GM12891 (cell line): Measurements from ENCODE around the gene DYNC1LI1.

Experiments
- PAX5 ChIP-seq: IDR thresholded peaks from 2 replicates; pipeline ENCODE4 v1.6.1; 2011; ENCODE audit warnings: low read length, moderate library complexity, mild to moderate bottlenecking; ENCODE audit not compliant: insufficient read depth, severe bottlenecking
- POLR2A ChIP-seq: IDR thresholded peaks from 2 replicates; pipeline ENCODE4 v1.6.1; 2011; ENCODE audit warnings: low read depth, low read length, control low read depth
- POLR2AphosphoS5 ChIP-seq: IDR thresholded peaks from 2 replicates; pipeline ENCODE4 v1.6.1; 2011; ENCODE audit warnings: low read depth, low read length, control low read depth
- SPI1 ChIP-seq: IDR thresholded peaks from 2 replicates; pipeline ENCODE4 v1.6.1; 2011; ENCODE audit warnings: low read depth, low read length, control low read depth
- TAF1 ChIP-seq: IDR thresholded peaks from 2 replicates; pipeline ENCODE4 v1.6.1; 2011; ENCODE audit warnings: low read depth, low read length, control low read depth

DNA sequence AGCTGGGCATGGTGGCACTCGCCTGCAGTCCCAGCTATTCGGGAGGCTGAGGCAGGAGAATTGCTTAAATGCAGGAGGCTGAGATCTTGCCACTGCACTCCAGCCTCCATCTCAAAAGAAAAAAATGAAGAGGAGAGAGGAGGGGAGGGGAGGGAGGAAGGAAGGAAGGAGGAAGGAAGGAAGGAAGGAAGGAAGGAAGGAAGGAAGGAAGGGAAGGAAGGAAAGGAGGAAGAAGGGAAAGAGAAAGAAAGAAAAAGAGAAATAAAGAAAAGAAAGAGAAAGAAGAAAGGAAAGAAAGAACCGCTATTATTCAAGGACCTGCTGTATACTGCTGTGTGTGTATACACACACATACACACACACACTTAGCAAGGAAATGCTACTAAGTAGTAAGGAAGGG, 35.6 kb upstream of the DYNC1LI1 start:
- TF ChIP-seq POLR2A (no peak), POLR2AphosphoS5 (no peak), PAX5 (no peak), TAF1 (no peak), SPI1 (no peak)
